Spleen (tissue), 11 donors: ENCODE measurements around the gene RHBDF2. TPM values are rescaled to one million over a fixed set of nuclear protein-coding genes. Genes with fewer than 3 reads are reported as not detected.

Experiments used
- DNase-seq: peaks from one replicate; pipeline ENCODE4 v3.0.0-alpha.2; 2020
- H3K27ac ChIP-seq, 8 donors: fragments of 200-600 bp; sonication (generic) in 7 of 8; 1 replicate in 4 of 8; 2 replicates in 4 of 8; pipeline versions ENCODE4 v1.5.0 to v1.8.0; 2016 to 2021; ENCODE audit warnings: inconsistent platforms in 4 of 8, mild to moderate bottlenecking in 4 of 8, moderate library complexity in 1 of 8
- H3K27me3 ChIP-seq, 7 donors: fragments of 200-600 bp; sonication (generic) in 6 of 7; replicated peaks in 1 of 7; 1 replicate in 4 of 7; 2 replicates in 3 of 7; pipeline versions ENCODE4 v1.5.0 to v1.8.0; 2016 to 2021; ENCODE audit warnings: inconsistent platforms in 3 of 7, mild to moderate bottlenecking in 1 of 7
- H3K36me3 ChIP-seq, 6 donors: fragments of 200-600 bp; sonication (generic) in 5 of 6; 1 replicate in 4 of 6; 2 replicates in 2 of 6; pipeline versions ENCODE4 v1.5.0 to v1.8.0; 2016 to 2021; ENCODE audit warnings: inconsistent platforms in 2 of 6
- H3K4me1 ChIP-seq, 6 donors: fragments of 200-600 bp; sonication (generic) in 5 of 6; 1 replicate in 3 of 6; 2 replicates in 3 of 6; pipeline versions ENCODE4 v1.5.0 to v1.8.0; 2016 to 2021; ENCODE audit warnings: inconsistent platforms in 3 of 6
- H3K4me3 ChIP-seq, 8 donors: fragments of 200-600 bp; sonication (generic) in 7 of 8; 1 replicate in 4 of 8; 2 replicates in 4 of 8; pipeline versions ENCODE4 v1.5.0 to v1.8.0; 2016 to 2021; ENCODE audit warnings: inconsistent platforms in 4 of 8, mild to moderate bottlenecking in 4 of 8, moderate library complexity in 2 of 8
- H3K9me3 ChIP-seq, 8 donors: fragments of 200-600 bp; sonication (generic) in 7 of 8; 1 replicate in 4 of 8; 2 replicates in 4 of 8; pipeline versions ENCODE4 v1.5.0 to v1.8.0; 2016 to 2021; ENCODE audit warnings: inconsistent platforms in 4 of 8
- CTCF ChIP-seq, 11 experiments: fragments of 200-600 bp in 7 of 11; fragments of 450-650 bp in 4 of 11; sonication (generic) in 4 of 11; IDR thresholded peaks in 8 of 11; conservative IDR thresholded peaks in 3 of 11; 1 replicate in 7 of 11; 2 replicates in 4 of 11; pipeline versions ENCODE4 v1.4.0 to v1.8.0; 2016 to 2021; ENCODE audit warnings: antibody characterized with exemption in 11 of 11, inconsistent platforms in 4 of 11, mild to moderate bottlenecking in 1 of 11
- POLR2A ChIP-seq, 3 donors: fragments of 450-650 bp; IDR thresholded peaks; one replicate each; pipeline ENCODE4 v1.5.1; 2017; ENCODE audit warnings: antibody characterized with exemption in 3 of 3, mild to moderate bottlenecking in 1 of 3
- POLR2AphosphoS5 ChIP-seq, 3 donors: sonication (generic); formaldehyde crosslinking; IDR thresholded peaks; one replicate each; pipeline ENCODE4 v1.5.1; 2017; ENCODE audit warnings: antibody characterized with exemption in 3 of 3
- WGBS, 5 donors: extraction: QIAGEN DNeasy Blood & Tissue Kit in 3 of 5; methylation state at CpG; one replicate each; pipeline versions ENCODE4 v1.1.5 to v1.1.7; 2013 to 2018; 5-methylcytosine and 5-hydroxymethylcytosine counted together
- intact Hi-C: fragments of 100-400 bp; cut with DNase I; formaldehyde crosslinking; loops from one replicate; pipeline ENCODE4 v1.15.0; 2023; ENCODE audit warnings: low total_unique reads
- polyA plus RNA-seq, 3 donors: library from polyadenylated mRNA; stranded (reverse); fragments of 200-250 nt; gene quantifications; one replicate each; pipeline ENCODE4 v1.2.1, GENCODE V29; 2013
- total RNA-seq, 7 donors: library from RNA; depleted of rRNA in 3 of 7; stranded (reverse); fragments of >200 nt in 3 of 7; fragmentation: NEBNext Ultra II Directional in 4 of 7; extraction: Animal tissue kit (Norgen Biotek cat#: 25700) in 4 of 7; gene quantifications; one replicate each; pipeline versions ENCODE4 v1.1.0 to v1.2.1, GENCODE V29; 2016 to 2021
- donor health status: healthy with polysubstance abuse.
- donor health status: DM: no; HTN: no; CAD: no; lungs with moderate emphysema.
- donor health status: DM: no; HTN: no; CAD: no.
- donor health status: Bipolar disorder and iron deficiency.
- donor health status: healthy.
- donor health status: DM: no; HTN: no; CAD: no.
- donor health status: DM: yes; HTN: yes; CAD: no.

RHBDF2 gene
- total and polyA plus RNA-seq, 10 donors = 31.4 to 147 (median 97.9) TPM

- intact Hi-C loops = no loop called here
- 73 to 78% (median 75%) methylated on average over 7 of the region's 7 CpGs for WGBS, 5 donors
- peak; percentile 46 for DNase-seq
- H3K9me3 ChIP-seq = no peaks in the 10 kb centered on the region
- H3K27me3 ChIP-seq = no peaks in the 10 kb centered on the region
- peaks cover 0 to 89% (median 43%) of the 10 kb centered on the region in 6 donors for H3K4me1 ChIP-seq
- no peak overlapping the region for H3K4me3 ChIP-seq
- TF ChIP-seq POLR2A (IDR thresholded peaks at IDR 0.05) (no peak), POLR2AphosphoS5 (IDR thresholded peaks at IDR 0.05) (no peak), CTCF (IDR thresholded peaks at IDR 0.05 in 8 of 11, conservative IDR thresholded peaks at IDR 0.05 in 3 of 11) (no peak)
- H3K36me3 ChIP-seq = peaks cover 0 to 15% (median 0%) of the 10 kb centered on the region in 6 donors
- peak overlapping the region in 1 of 8 donors; percentile 30 for H3K27ac ChIP-seq
These were observed 80.2 kb downstream of the RHBDF2 start for GRCh38 chr17:76421044-76421407.

Other genes starting within 250 kb of the RHBDF2 start
- 10 to 100 TPM; 28.9 to 91.3 (median 63.8) TPM for gene UBALD2, start 236.1 kb downstream of the RHBDF2 start, total RNA-seq
- 10 to 100 TPM; 42.5 to 54.7 (median 43.8) TPM for gene UBALD2, start 236.1 kb downstream of the RHBDF2 start, polyA plus RNA-seq
- 1 to 10 TPM; 1.3 to 3.1 (median 2.7) TPM for gene QRICH2, start 193.1 kb downstream of the RHBDF2 start, total RNA-seq
- gene QRICH2, start 193.1 kb downstream of the RHBDF2 start, polyA plus RNA-seq = 1 to 10 TPM; 2.4 to 2.7 (median 2.5) TPM
- gene PRPSAP1, start 147.5 kb downstream of the RHBDF2 start, total RNA-seq = 10 to 100 TPM; 32.5 to 54.1 (median 38.3) TPM
- 10 to 100 TPM; 17.5 to 25.9 (median 17.5) TPM for gene PRPSAP1, start 147.5 kb downstream of the RHBDF2 start, polyA plus RNA-seq
- gene SPHK1, start 116.8 kb downstream of the RHBDF2 start, total RNA-seq = 1 to 10 TPM; 3.7 to 7.2 (median 5.7) TPM
- gene SPHK1, start 116.8 kb downstream of the RHBDF2 start, polyA plus RNA-seq = 10 to 100 TPM in 1 of 3 donors, 1 to 10 TPM in 2; 8.1 to 11.4 (median 9.6) TPM
- gene UBE2O, start 48.3 kb downstream of the RHBDF2 start, total RNA-seq = 10 to 100 TPM; 24.1 to 55.9 (median 32.5) TPM
- 10 to 100 TPM in 1 of 3 donors, 1 to 10 TPM in 2; 7.2 to 14.3 (median 8.5) TPM for gene UBE2O, start 48.3 kb downstream of the RHBDF2 start, polyA plus RNA-seq
- gene AANAT, start 33.8 kb downstream of the RHBDF2 start, total RNA-seq = not detected
- gene AANAT, start 33.8 kb downstream of the RHBDF2 start, polyA plus RNA-seq = under 1 TPM in 2 of 3 donors, not detected in 1; 0.19 to 0.22 TPM
- 10 to 100 TPM in 3 of 7 donors, 1 to 10 TPM in 4; 5.0 to 21.0 (median 9.9) TPM for gene CYGB, start 36.3 kb upstream of the RHBDF2 start, total RNA-seq
- gene CYGB, start 36.3 kb upstream of the RHBDF2 start, polyA plus RNA-seq = 1 to 10 TPM; 3.5 to 5.8 (median 5.5) TPM
- 10 to 100 TPM in 2 of 7 donors, 1 to 10 TPM in 5; 3.5 to 18.8 (median 9.2) TPM for gene PRCD, start 38.6 kb upstream of the RHBDF2 start, total RNA-seq
- 10 to 100 TPM; 28.9 to 54.1 (median 29.6) TPM for gene PRCD, start 38.6 kb upstream of the RHBDF2 start, polyA plus RNA-seq
- 10 to 100 TPM in 3 of 7 donors, 1 to 10 TPM in 4; 8.1 to 15.7 (median 9.8) TPM for gene ST6GALNAC2, start 84.4 kb upstream of the RHBDF2 start, total RNA-seq
- 1 to 10 TPM; 1.1 to 4.8 (median 1.3) TPM for gene ST6GALNAC2, start 84.4 kb upstream of the RHBDF2 start, polyA plus RNA-seq
- 10 to 100 TPM in 6 of 7 donors, 1 to 10 TPM in 1; 6.1 to 25.3 (median 13.5) TPM for gene ST6GALNAC1, start 142.3 kb upstream of the RHBDF2 start, total RNA-seq
- 10 to 100 TPM in 1 of 3 donors, 1 to 10 TPM in 2; 2.3 to 13.2 (median 4.8) TPM for gene ST6GALNAC1, start 142.3 kb upstream of the RHBDF2 start, polyA plus RNA-seq
- gene MXRA7, start 209.5 kb upstream of the RHBDF2 start, total RNA-seq = 100 to 1,000 TPM in 6 of 7 donors, 10 to 100 TPM in 1; 89.4 to 172 (median 121) TPM
- 10 to 100 TPM; 37.8 to 66.2 (median 48.7) TPM for gene MXRA7, start 209.5 kb upstream of the RHBDF2 start, polyA plus RNA-seq
- gene JMJD6, start 225.2 kb upstream of the RHBDF2 start, total RNA-seq = 10 to 100 TPM; 21.2 to 54.3 (median 38.6) TPM
- gene JMJD6, start 225.2 kb upstream of the RHBDF2 start, polyA plus RNA-seq = 10 to 100 TPM; 21.4 to 37.3 (median 32.7) TPM
- gene METTL23, start 225.4 kb upstream of the RHBDF2 start, total RNA-seq = 10 to 100 TPM; 35.8 to 53.4 (median 49.1) TPM
- 10 to 100 TPM; 54.7 to 72.7 (median 57.0) TPM for gene METTL23, start 225.4 kb upstream of the RHBDF2 start, polyA plus RNA-seq
- 100 to 1,000 TPM; 181 to 239 (median 202) TPM for gene SRSF2, start 235.9 kb upstream of the RHBDF2 start, total RNA-seq
- gene SRSF2, start 235.9 kb upstream of the RHBDF2 start, polyA plus RNA-seq = 100 to 1,000 TPM; 159 to 189 (median 161) TPM
- 10 to 100 TPM; 22.8 to 45.4 (median 35.3) TPM for gene MFSD11, start 236.7 kb upstream of the RHBDF2 start, total RNA-seq
- 10 to 100 TPM in 1 of 3 donors, 1 to 10 TPM in 2; 6.9 to 11.3 (median 7.8) TPM for gene MFSD11, start 236.7 kb upstream of the RHBDF2 start, polyA plus RNA-seq